HCT116 (cell line): ENCODE results near the gene ADAMTS3. TPM values are rescaled to one million over a fixed set of nuclear protein-coding genes. Genes with fewer than 3 reads are reported as not detected.

Experiments
- ATAC-seq: fragments of 200-7000 bp; cut with Tn5 transposase; 2 replicates; pipeline ENCODE4 v1.9.1; 2020; ENCODE audit warnings: mild to moderate bottlenecking, moderate library complexity
- BruUV-seq: library from RNA; stranded (reverse); fragments of 400-500 nt; replicated peaks from 2 replicates; lab custom pipeline; 2021; lab: Mats Ljungman, UMichigan
- CTCF ChIA-PET: fragments of 300-600 bp; sonication (Branson Sonifier 250); formaldehyde crosslinking; loops from one replicate; lab custom pipeline; 2021; ENCODE audit warnings: antibody characterized with exemption; lab: Charles Lee
- POLR2A ChIA-PET: fragments of 300-600, 350-600 bp; sonication (Branson Sonifier 250); formaldehyde crosslinking; loops from one replicate; lab custom pipeline; 2021; ENCODE audit warnings: antibody characterized with exemption; lab: Charles Lee
- RAD21 ChIA-PET, 2 experiments: fragments of 300-600 bp; sonication (Branson Sonifier 250); formaldehyde crosslinking; loops; one replicate each; lab custom pipeline; 2023; ENCODE audit warnings: low total read pairs in 2 of 2; ENCODE audit not compliant: uncharacterized antibody in 2 of 2, unreplicated experiment in 2 of 2, low non-redundant PET in 1 of 2; lab: Charles Lee
- DNase-seq: peaks from one replicate; pipeline ENCODE4 v3.0.0-alpha.2; 2010; ENCODE audit warnings: low read depth, low spot score
- H2AFZ ChIP-seq: fragments of 200-600 bp; shearing (Covaris generic), sonication (generic); 2 replicates; pipeline ENCODE4 v1.6.1; 2017; ENCODE audit warnings: low read depth, mixed run types, mixed read lengths, antibody characterized with exemption, low read length; ENCODE audit not compliant: poor library complexity, severe bottlenecking
- H3K27ac ChIP-seq: 2 replicates; pipeline ENCODE4 v1.5.1; 2012; ENCODE audit warnings: low read depth, low read length
- H3K27me3 ChIP-seq: fragments of 200-600 bp; sonication (generic); 2 replicates; pipeline ENCODE4 v1.6.1; 2016; ENCODE audit warnings: mixed run types, low read length, mixed read lengths; ENCODE audit not compliant: insufficient read depth
- H3K36me3 ChIP-seq, 2 experiments: fragments of 200-500 bp in 1 of 2; fragments of 200-600 bp in 1 of 2; sonication (Bioruptor generic) in 1 of 2; sonication (generic) in 1 of 2; 2 replicates each; pipeline versions ENCODE4 v1.5.1 to v1.6.1; 2014 to 2016; ENCODE audit warnings: low read length in 2 of 2, inconsistent platforms in 1 of 2, mixed read lengths in 1 of 2, mixed run types in 1 of 2; ENCODE audit not compliant: insufficient read depth in 2 of 2, control insufficient read depth in 1 of 2
- H3K4me1 ChIP-seq, 2 experiments: fragments of 200-600 bp in 1 of 2; sonication (generic) in 1 of 2; 2 replicates each; pipeline versions ENCODE4 v1.5.1 to v1.6.1; 2012 to 2017; ENCODE audit warnings: low read length in 2 of 2, inconsistent platforms in 1 of 2, mild to moderate bottlenecking in 1 of 2, mixed read lengths in 1 of 2, mixed run types in 1 of 2, moderate library complexity in 1 of 2; ENCODE audit not compliant: insufficient read depth in 2 of 2, control insufficient read depth in 1 of 2
- H3K4me2 ChIP-seq: fragments of 200-600 bp; sonication (generic); 2 replicates; pipeline ENCODE4 v1.6.1; 2017; ENCODE audit warnings: mixed run types, low read length, mixed read lengths
- H3K4me3 ChIP-seq, 2 experiments: fragments of 200-600 bp in 1 of 2; sonication (generic) in 1 of 2; replicated peaks in 1 of 2; 2 replicates each; pipeline ENCODE4 v1.5.1; 2011 to 2016; ENCODE audit warnings: low read length in 2 of 2, control low read depth in 1 of 2, low read depth in 1 of 2, mild to moderate bottlenecking in 1 of 2, mixed read lengths in 1 of 2, mixed run types in 1 of 2
- H3K79me2 ChIP-seq: fragments of 200-600 bp; sonication (generic); 2 replicates; pipeline ENCODE4 v1.6.1; 2017; ENCODE audit warnings: mild to moderate bottlenecking, mixed run types, low read length, moderate library complexity, mixed read lengths; ENCODE audit not compliant: insufficient read depth
- H3K9ac ChIP-seq: fragments of 200-600 bp; sonication (generic); 2 replicates; pipeline ENCODE4 v1.6.1; 2016; ENCODE audit warnings: low read length, mixed read lengths
- H3K9me2 ChIP-seq: fragments of 200-600 bp; sonication (generic), shearing (Covaris generic); 2 replicates; pipeline ENCODE4 v1.6.1; 2017; ENCODE audit warnings: mixed run types, mild to moderate bottlenecking, moderate library complexity; ENCODE audit not compliant: insufficient read depth
- H3K9me3 ChIP-seq, 2 experiments: fragments of 200-500 bp in 1 of 2; fragments of 200-600 bp in 1 of 2; sonication (Bioruptor generic) in 1 of 2; sonication (generic) in 1 of 2; 2 replicates each; pipeline ENCODE4 v1.6.1; 2014 to 2017; ENCODE audit warnings: low read length in 2 of 2, mixed read lengths in 2 of 2, inconsistent platforms in 1 of 2, low read depth in 1 of 2, mild to moderate bottlenecking in 1 of 2, mixed run types in 1 of 2, moderate library complexity in 1 of 2; ENCODE audit not compliant: control insufficient read depth in 1 of 2, insufficient read depth in 1 of 2
- H4K20me1 ChIP-seq: fragments of 200-600 bp; sonication (generic), shearing (Covaris generic); 2 replicates; pipeline ENCODE4 v1.6.1; 2017; ENCODE audit warnings: mixed run types, mild to moderate bottlenecking, moderate library complexity; ENCODE audit not compliant: insufficient read depth
- CBX3 ChIP-seq: IDR thresholded peaks from 2 replicates; pipeline ENCODE4 v1.6.1; 2012; ENCODE audit warnings: low read depth
- ELF1 ChIP-seq: IDR thresholded peaks from 2 replicates; pipeline ENCODE4 v1.6.1; 2012; ENCODE audit warnings: low read depth, borderline replicate concordance
- MAX ChIP-seq: IDR thresholded peaks from 2 replicates; pipeline ENCODE4 v1.6.1; 2012
- RAD21 ChIP-seq: IDR thresholded peaks from 2 replicates; pipeline ENCODE4 v1.6.1; 2012; ENCODE audit warnings: low read depth, mild to moderate bottlenecking
- ZNF274 ChIP-seq: fragments of 200-500 bp; sonication (Bioruptor generic); IDR thresholded peaks from 2 replicates; pipeline ENCODE4 v1.6.1; 2014; ENCODE audit warnings: mild to moderate bottlenecking, low read depth, low read length, inconsistent platforms
- intact Hi-C: fragments of 100-400 bp; cut with micrococcal nuclease; formaldehyde crosslinking; loops from 2 replicates; pipeline ENCODE4 v1.10.0; 2022
- total RNA-seq: library from RNA; stranded (reverse); gene quantifications from one replicate; pipeline ENCODE4 v1.2.1, GENCODE V29; 2021; ENCODE audit not compliant: unreplicated experiment
- TF ChIP-seq, protein P1 (sequence below): IDR thresholded peaks from 2 replicates; pipeline ENCODE4 v1.6.1; 2012; ENCODE audit warnings: low read depth

ADAMTS3 gene
- total RNA-seq, 1 experiment from 2014 or later: not detected

DNA sequence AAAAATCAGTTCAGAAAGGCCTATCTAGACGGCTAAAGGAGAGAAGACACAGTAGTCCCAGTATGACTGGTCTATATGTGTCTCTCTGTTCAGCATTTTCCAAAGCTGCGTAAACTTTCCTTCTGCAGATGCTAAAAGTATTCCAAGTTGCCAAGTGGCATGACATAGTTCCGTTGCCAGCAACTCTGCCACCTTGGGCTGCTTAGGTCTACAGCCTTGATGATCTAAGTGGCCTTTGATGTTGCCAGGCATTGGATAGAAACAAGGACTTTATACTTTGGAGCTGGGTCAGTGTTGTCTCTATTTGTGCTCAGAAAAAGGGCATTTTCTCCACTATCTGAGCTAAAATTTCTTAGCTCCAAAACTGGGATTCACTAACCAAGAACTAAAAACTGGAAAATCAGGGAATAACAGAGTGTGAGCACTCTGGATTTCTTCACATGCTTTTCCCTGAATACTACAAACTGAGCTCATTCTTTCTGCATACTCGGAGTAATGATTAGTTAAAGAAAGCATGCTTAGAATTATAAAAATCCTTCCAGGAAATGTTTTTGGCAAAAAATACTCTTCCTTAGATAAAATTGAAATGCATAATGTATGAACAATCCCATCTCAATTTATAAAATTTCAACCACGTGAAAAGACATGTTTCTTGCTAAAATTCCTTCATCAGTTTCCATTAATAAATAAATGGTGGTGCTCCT is 191.4 kb downstream of the ADAMTS3 start (continued):
- no peak for TF ChIP-seq ZNF274

GRCh38 chr4:72376901-72377300 is 192.1 kb downstream of the ADAMTS3 start:
- Histone ChIP-seq H4K20me1 (no peaks in the 10 kb centered on the region; the same call in 1 of the 2 replicates), H3K4me2 (no peak overlapping the region), H3K9me2 (no peaks in the 10 kb centered on the region), H3K9me3 (no peaks in the 10 kb centered on the region; a peak in 1 of 4 replicates), H3K27ac (no peak overlapping the region), H3K4me3 (no peak overlapping the region), H3K36me3 (no peaks in the 10 kb centered on the region), H3K4me1 (no peaks in the 10 kb centered on the region), H3K79me2 (no peaks in the 10 kb centered on the region), H2AFZ (no peak overlapping the region), H3K27me3 (no peaks in the 10 kb centered on the region), H3K9ac (no peak overlapping the region)
- intact Hi-C loops: no loop called here
- ChIA-PET RAD21 (no interaction called here), POLR2A (no interaction called here), CTCF (no interaction called here)
- TF ChIP-seq MAX (no peak), ELF1 (no peak), CBX3 (no peak), RAD21 (no peak)
- TF ChIP-seq, protein P1, sequence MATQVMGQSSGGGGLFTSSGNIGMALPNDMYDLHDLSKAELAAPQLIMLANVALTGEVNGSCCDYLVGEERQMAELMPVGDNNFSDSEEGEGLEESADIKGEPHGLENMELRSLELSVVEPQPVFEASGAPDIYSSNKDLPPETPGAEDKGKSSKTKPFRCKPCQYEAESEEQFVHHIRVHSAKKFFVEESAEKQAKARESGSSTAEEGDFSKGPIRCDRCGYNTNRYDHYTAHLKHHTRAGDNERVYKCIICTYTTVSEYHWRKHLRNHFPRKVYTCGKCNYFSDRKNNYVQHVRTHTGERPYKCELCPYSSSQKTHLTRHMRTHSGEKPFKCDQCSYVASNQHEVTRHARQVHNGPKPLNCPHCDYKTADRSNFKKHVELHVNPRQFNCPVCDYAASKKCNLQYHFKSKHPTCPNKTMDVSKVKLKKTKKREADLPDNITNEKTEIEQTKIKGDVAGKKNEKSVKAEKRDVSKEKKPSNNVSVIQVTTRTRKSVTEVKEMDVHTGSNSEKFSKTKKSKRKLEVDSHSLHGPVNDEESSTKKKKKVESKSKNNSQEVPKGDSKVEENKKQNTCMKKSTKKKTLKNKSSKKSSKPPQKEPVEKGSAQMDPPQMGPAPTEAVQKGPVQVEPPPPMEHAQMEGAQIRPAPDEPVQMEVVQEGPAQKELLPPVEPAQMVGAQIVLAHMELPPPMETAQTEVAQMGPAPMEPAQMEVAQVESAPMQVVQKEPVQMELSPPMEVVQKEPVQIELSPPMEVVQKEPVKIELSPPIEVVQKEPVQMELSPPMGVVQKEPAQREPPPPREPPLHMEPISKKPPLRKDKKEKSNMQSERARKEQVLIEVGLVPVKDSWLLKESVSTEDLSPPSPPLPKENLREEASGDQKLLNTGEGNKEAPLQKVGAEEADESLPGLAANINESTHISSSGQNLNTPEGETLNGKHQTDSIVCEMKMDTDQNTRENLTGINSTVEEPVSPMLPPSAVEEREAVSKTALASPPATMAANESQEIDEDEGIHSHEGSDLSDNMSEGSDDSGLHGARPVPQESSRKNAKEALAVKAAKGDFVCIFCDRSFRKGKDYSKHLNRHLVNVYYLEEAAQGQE: no peak
- no peak for DNase-seq
- BruUV-seq: no TSS peak
- no peak for ATAC-seq
